Superior temporal gyrus (tissue), 1 donor: ENCODE results near the gene TAGLN3.
"Not testable (repeated sequence)": the region's sequence is repeated elsewhere in the genome, so short reads cannot be mapped to it uniquely, and the experiment has no call there.

Source experiments
- DNase-seq: peaks from one replicate; pipeline ENCODE4 v3.0.0-alpha.2; 2016; ENCODE audit errors: extremely low spot score

Gene TAGLN3

GRCh38 chr3:112010636-112011035 lies 11.9 kb downstream of the TAGLN3 start:
- DNase-seq: no peak

- no peak for DNase-seq
Measured at GRCh38 chr3:112011376-112011940, 12.7 kb downstream of the TAGLN3 start.

- no peak for DNase-seq
Measured at GRCh38 chr3:112012205-112012992, 13.7 kb downstream of the TAGLN3 start.

- DNase-seq: peak; percentile 84
Measured at GRCh38 chr3:112013058-112013783, 14.5 kb downstream of the TAGLN3 start.

GRCh38 chr3:112013784-112014143 lies 15.0 kb downstream of the TAGLN3 start:
- DNase-seq: no peak

GRCh38 chr3:112017091-112017490 lies 18.4 kb downstream of the TAGLN3 start:
- DNase-seq: no peak

- no peak for DNase-seq
Measured at GRCh38 chr3:112018712-112019111, 20.0 kb downstream of the TAGLN3 start.

GRCh38 chr3:112019716-112020115 lies 21.0 kb downstream of the TAGLN3 start:
- DNase-seq: no peak

GRCh38 chr3:112020674-112021085 lies 22.0 kb downstream of the TAGLN3 start:
- DNase-seq: no peak

- no peak for DNase-seq
Measured at GRCh38 chr3:112027142-112027541, 28.4 kb downstream of the TAGLN3 start.

- DNase-seq: no peak
Measured at GRCh38 chr3:112027826-112028225, 29.1 kb downstream of the TAGLN3 start.

GRCh38 chr3:112030901-112031300 lies 32.2 kb downstream of the TAGLN3 start:
- DNase-seq: no peak

- DNase-seq: no peak
Measured at GRCh38 chr3:112032098-112032731, 33.5 kb downstream of the TAGLN3 start.

- DNase-seq: no peak
Measured at GRCh38 chr3:112034436-112034835, 35.7 kb downstream of the TAGLN3 start, which contains the start of gene TMPRSS7. TMPRSS7 (plus strand) TSS chr3:112034736; CDS start chr3:112034846, 110 bp downstream.

GRCh38 chr3:112035241-112035640 lies 36.5 kb downstream of the TAGLN3 start:
- DNase-seq: no peak

GRCh38 chr3:112037194-112037593 lies 38.5 kb downstream of the TAGLN3 start:
- not testable (repeated sequence) for DNase-seq

GRCh38 chr3:112038863-112039262 lies 40.1 kb downstream of the TAGLN3 start:
- peak; percentile 62 for DNase-seq

- no peak for DNase-seq
Measured at GRCh38 chr3:112041321-112041720, 42.6 kb downstream of the TAGLN3 start.

GRCh38 chr3:112042842-112043280 lies 44.1 kb downstream of the TAGLN3 start:
- peak; percentile 16 for DNase-seq

GRCh38 chr3:112043621-112044201 lies 45.0 kb downstream of the TAGLN3 start:
- peak; percentile 88 for DNase-seq

- DNase-seq: no peak
Measured at GRCh38 chr3:112046599-112046998, 47.9 kb downstream of the TAGLN3 start.

- DNase-seq: no peak
Measured at GRCh38 chr3:112047264-112047663, 48.5 kb downstream of the TAGLN3 start.
